MCF 10A (cell line): ENCODE data around the gene HECA. TPM values are rescaled to one million over a fixed set of nuclear protein-coding genes. Genes with fewer than 3 reads are reported as not detected.

ENCODE experiments used
- BruUV-seq: library from RNA; stranded (reverse); fragments of 400-500 nt; replicated peaks from 2 replicates; lab custom pipeline; 2021; lab: Mats Ljungman, UMichigan
- CTCF ChIA-PET: fragments of 300-600 bp; sonication (Branson Sonifier 250); formaldehyde crosslinking; extraction: SDS; loops from one replicate; lab custom pipeline; 2021; ENCODE audit warnings: antibody characterized with exemption, inconsistent platforms; lab: Yijun Ruan, JAX
- POLR2A ChIA-PET: fragments of 300-600, 350-650 bp; sonication (Branson Sonifier 250); formaldehyde crosslinking; extraction: SDS; loops from one replicate; lab custom pipeline; 2020; ENCODE audit warnings: antibody characterized with exemption, inconsistent platforms; lab: Yijun Ruan, JAX
- DNase-seq: peaks from one replicate; pipeline ENCODE4 v3.0.0-alpha.2; 2018; ENCODE audit not compliant: unreplicated experiment
- H3K27ac Mint-ChIP-seq: one replicate; pipeline ENCODE4 v1.8.0; 2022; ENCODE audit warnings: mild to moderate bottlenecking, low read depth, mixed read lengths; ENCODE audit not compliant: unreplicated experiment
- H3K27me3 Mint-ChIP-seq: one replicate; pipeline ENCODE4 v1.8.0; 2022; ENCODE audit warnings: mixed read lengths; ENCODE audit not compliant: insufficient read depth, unreplicated experiment
- H3K36me3 Mint-ChIP-seq: one replicate; pipeline ENCODE4 v1.8.0; 2022; ENCODE audit warnings: mild to moderate bottlenecking, moderate library complexity, mixed read lengths; ENCODE audit not compliant: insufficient read depth, unreplicated experiment
- H3K4me1 Mint-ChIP-seq: one replicate; pipeline ENCODE4 v1.8.0; 2022; ENCODE audit warnings: mixed read lengths; ENCODE audit not compliant: insufficient read depth, unreplicated experiment
- H3K4me3 Mint-ChIP-seq: one replicate; pipeline ENCODE4 v1.8.0; 2022; ENCODE audit warnings: mild to moderate bottlenecking, moderate library complexity, mixed read lengths; ENCODE audit not compliant: unreplicated experiment
- H3K9me3 Mint-ChIP-seq: one replicate; pipeline ENCODE4 v1.8.0; 2022; ENCODE audit warnings: mixed read lengths; ENCODE audit not compliant: unreplicated experiment
- CTCF ChIP-seq: fragments of 200-600 bp; IDR thresholded peaks from one replicate; pipeline ENCODE4 v1.8.0; 2022; ENCODE audit warnings: antibody characterized with exemption, mild to moderate bottlenecking; ENCODE audit not compliant: unreplicated experiment
- intact Hi-C: fragments of 100-400 bp; cut with micrococcal nuclease; formaldehyde crosslinking; loops from 2 replicates; pipeline ENCODE4 v1.14.1; 2022
- total RNA-seq: library from RNA; stranded (reverse); gene quantifications from 2 replicates; pipeline ENCODE4 v1.2.3, GENCODE V29; 2022

HECA gene
- total RNA-seq, 1 experiment from 2014 or later = 11.1 TPM

GRCh38 chr6:139107051-139107450 lies 27.8 kb upstream of the HECA start:
- CTCF ChIA-PET = no interaction called here
- intact Hi-C loops = no loop called here
- TF ChIP-seq CTCF = no peak

GRCh38 chr6:139108378-139108777 lies 26.5 kb upstream of the HECA start:
- no peaks in the 10 kb centered on the region for H3K9me3 Mint-ChIP-seq
- intact Hi-C loops = no loop called here
- no peak overlapping the region for H3K4me3 Mint-ChIP-seq
- ChIA-PET POLR2A (no interaction called here), CTCF (no interaction called here)
- H3K4me1 Mint-ChIP-seq = no peaks in the 10 kb centered on the region
- DNase-seq = no peak
- H3K27me3 Mint-ChIP-seq = no peaks in the 10 kb centered on the region
- no peak for TF ChIP-seq CTCF
- H3K36me3 Mint-ChIP-seq = peaks cover 7% of the 10 kb centered on the region
- BruUV-seq = no TSS peak
- no peak overlapping the region for H3K27ac Mint-ChIP-seq

More at GRCh38 chr6:139107051-139107450, 27.8 kb upstream of the HECA start:
- H3K4me1 Mint-ChIP-seq = no peaks in the 10 kb centered on the region
- no peaks in the 10 kb centered on the region for H3K27me3 Mint-ChIP-seq
- no TSS peak for BruUV-seq
- no peaks in the 10 kb centered on the region for H3K36me3 Mint-ChIP-seq
- POLR2A ChIA-PET = interaction anchor here (0.5 to 1.2 kb wide), 2 partner anchors 31 to 1131 kb away, joined by 3 read pairs; no protein-coding TSS in a partner anchor
- DNase-seq = no peak
- H3K27ac Mint-ChIP-seq = no peak overlapping the region
- no peaks in the 10 kb centered on the region for H3K9me3 Mint-ChIP-seq
- no peak overlapping the region for H3K4me3 Mint-ChIP-seq

GRCh38 chr6:139109558-139109957 lies 25.3 kb upstream of the HECA start:
- no peak overlapping the region for H3K27ac Mint-ChIP-seq
- DNase-seq = peak; percentile 33
- TF ChIP-seq CTCF = no peak
- CTCF ChIA-PET = no interaction called here
- peaks cover 7% of the 10 kb centered on the region for H3K36me3 Mint-ChIP-seq
- no TSS peak for BruUV-seq
- H3K4me1 Mint-ChIP-seq = no peaks in the 10 kb centered on the region
- H3K4me3 Mint-ChIP-seq = no peak overlapping the region
- intact Hi-C loops = no loop called here
- H3K9me3 Mint-ChIP-seq = no peaks in the 10 kb centered on the region
- H3K27me3 Mint-ChIP-seq = no peaks in the 10 kb centered on the region
- POLR2A ChIA-PET = no interaction called here

GRCh38 chr6:139112146-139112545 lies 22.7 kb upstream of the HECA start:
- no peak overlapping the region for H3K4me3 Mint-ChIP-seq
- H3K9me3 Mint-ChIP-seq = no peaks in the 10 kb centered on the region
- H3K27me3 Mint-ChIP-seq = no peaks in the 10 kb centered on the region
- ChIA-PET CTCF (no interaction called here), POLR2A (interaction anchor here (0.7 to 1.2 kb wide), 3 partner anchors 9 to 16 kb away, joined by 3 to 4 read pairs (median 4); no protein-coding TSS in a partner anchor)
- H3K27ac Mint-ChIP-seq = no peak overlapping the region
- no peak for TF ChIP-seq CTCF
- peaks cover 7% of the 10 kb centered on the region for H3K36me3 Mint-ChIP-seq
- no peaks in the 10 kb centered on the region for H3K4me1 Mint-ChIP-seq
- no peak for DNase-seq
- BruUV-seq = no TSS peak
- intact Hi-C loops = no loop called here
